HepG2 (cell line): Measurements from ENCODE around the gene LEMD2. TPM values are rescaled to one million over a fixed set of nuclear protein-coding genes. Genes with fewer than 3 reads are reported as not detected.

Experiments
- ATAC-seq: fragments of 200-7000 bp; cut with Tn5 transposase; 3 replicates; pipeline ENCODE4 v1.9.1; 2020; ENCODE audit warnings: mild to moderate bottlenecking, moderate library complexity
- BruUV-seq: library from RNA; stranded (reverse); fragments of 400-500 nt; replicated peaks from 2 replicates; lab custom pipeline; 2021; lab: Mats Ljungman, UMichigan
- CTCF ChIA-PET: fragments of 300-600 bp; formaldehyde crosslinking; extraction: SDS; loops from one replicate; lab custom pipeline; 2021; ENCODE audit warnings: low total read pairs, inconsistent platforms, low intra/inter-chr PET ratio; lab: Yijun Ruan, JAX
- POLR2A ChIA-PET: fragments of 350-600 bp; sonication (Branson Sonifier 250); formaldehyde crosslinking; loops from one replicate; lab custom pipeline; 2020; ENCODE audit warnings: antibody characterized with exemption, inconsistent platforms; lab: Yijun Ruan, JAX
- DNase-seq: peaks from one replicate; pipeline ENCODE4 v3.0.0-alpha.2; 2015; ENCODE audit warnings: low spot score
- FAIRE-seq: peaks from 3 replicates; lab custom pipeline; 2011; peaks lifted over from hg19 to GRCh38; lab: Jason Lieb, UNC
- H2AFZ ChIP-seq: one replicate; pipeline ENCODE4 v1.6.1; 2011; ENCODE audit warnings: low read length, inconsistent platforms
- H3K27ac ChIP-seq: fragments of 300-600 bp; 3 replicates; pipeline ENCODE4 v1.8.0; 2011; ENCODE audit warnings: mixed run types, mild to moderate bottlenecking, mixed read lengths, low read length, inconsistent platforms; ENCODE audit not compliant: insufficient read depth; ENCODE audit errors: extremely low read length
- H3K27me3 ChIP-seq, 2 experiments: fragments of 200-600 bp in 1 of 2; 2 replicates in 1 of 2; 3 replicates in 1 of 2; pipeline versions ENCODE4 v1.6.0 to v1.8.0; 2011; ENCODE audit warnings: low read length in 2 of 2, mild to moderate bottlenecking in 2 of 2, moderate library complexity in 2 of 2, inconsistent platforms in 1 of 2; ENCODE audit not compliant: insufficient read depth in 2 of 2, control insufficient read depth in 1 of 2
- H3K36me3 ChIP-seq, 2 experiments: fragments of 200-600 bp in 1 of 2; replicated peaks in 1 of 2; 2 replicates in 1 of 2; 3 replicates in 1 of 2; pipeline versions ENCODE4 v1.5.1 to v1.8.0; 2011; ENCODE audit warnings: low read length in 2 of 2, inconsistent platforms in 1 of 2; ENCODE audit not compliant: insufficient read depth in 2 of 2, control insufficient read depth in 1 of 2
- H3K4me1 ChIP-seq: 2 replicates; pipeline ENCODE4 v1.5.1; 2012; ENCODE audit warnings: low read length, inconsistent platforms; ENCODE audit not compliant: insufficient read depth
- H3K4me2 ChIP-seq: 2 replicates; pipeline ENCODE4 v1.6.0; 2011; ENCODE audit warnings: low read depth, low read length, inconsistent platforms
- H3K4me3 ChIP-seq, 3 experiments: fragments of 200-600 bp in 1 of 3; sonication (generic), shearing (Covaris generic) in 1 of 3; replicated peaks in 1 of 3; 2 replicates each; pipeline ENCODE4 v1.5.1; 2011 to 2016; ENCODE audit warnings: low read length in 3 of 3, inconsistent platforms in 2 of 3, low read depth in 2 of 3, mild to moderate bottlenecking in 2 of 3, control low read depth in 1 of 3, mixed read lengths in 1 of 3; ENCODE audit not compliant: insufficient read depth in 1 of 3
- H3K79me2 ChIP-seq: one replicate; pipeline ENCODE4 v1.6.1; 2011; ENCODE audit warnings: low read length, inconsistent platforms; ENCODE audit not compliant: insufficient read depth
- H3K9ac ChIP-seq: 2 replicates; pipeline ENCODE4 v1.6.0; 2011; ENCODE audit warnings: mild to moderate bottlenecking, low read depth, low read length, inconsistent platforms; ENCODE audit not compliant: insufficient read depth
- H3K9me3 ChIP-seq: 2 replicates; pipeline ENCODE4 v1.5.1; 2012; ENCODE audit warnings: mild to moderate bottlenecking, low read length
- H4K20me1 ChIP-seq: 2 replicates; pipeline ENCODE4 v1.6.0; 2011; ENCODE audit warnings: inconsistent platforms, mild to moderate bottlenecking, low read length, moderate library complexity; ENCODE audit not compliant: insufficient read depth
- ARNT2 ChIP-seq: sonication (generic); formaldehyde crosslinking; IDR thresholded peaks from 2 replicates; pipeline ENCODE4 v1.8.0; 2022; ENCODE audit warnings: mild to moderate bottlenecking, low read depth, missing genetic modification reagents, moderate library complexity
- ATF7 ChIP-seq, 2 experiments: fragments of 450-650 bp in 1 of 2; sonication (generic) in 1 of 2; formaldehyde crosslinking in 1 of 2; IDR thresholded peaks; 2 replicates each; pipeline versions ENCODE4 v1.4.0 to v1.6.1; 2016 to 2020; ENCODE audit warnings: antibody characterized with exemption in 1 of 2, mild to moderate bottlenecking in 1 of 2, missing genetic modification reagents in 1 of 2
- FLYWCH1 ChIP-seq: sonication (generic); formaldehyde crosslinking; IDR thresholded peaks from 2 replicates; pipeline ENCODE4 v1.8.1; 2023; ENCODE audit warnings: mild to moderate bottlenecking, missing genetic modification reagents
- PCBP1 ChIP-seq: fragments of 200-400 bp; formaldehyde crosslinking; IDR thresholded peaks from 2 replicates; pipeline ENCODE4 v1.6.1; 2017; ENCODE audit warnings: mild to moderate bottlenecking, low read depth, low read length, borderline replicate concordance
- PITX1 ChIP-seq: sonication (generic); formaldehyde crosslinking; IDR thresholded peaks from 2 replicates; pipeline ENCODE4 v1.5.1; 2020; ENCODE audit warnings: mild to moderate bottlenecking, missing genetic modification reagents
- POLR2AphosphoS2 ChIP-seq: IDR thresholded peaks from 2 replicates; pipeline ENCODE4 v1.6.1; 2011; ENCODE audit warnings: low read depth, low read length, improper control_type of control experiment
- ZC3H13 ChIP-seq: sonication (generic); formaldehyde crosslinking; IDR thresholded peaks from 2 replicates; pipeline ENCODE4 v1.8.1; 2023; ENCODE audit warnings: mild to moderate bottlenecking, missing genetic modification reagents, moderate library complexity
- ZNF354B ChIP-seq: sonication (generic); formaldehyde crosslinking; IDR thresholded peaks from 2 replicates; pipeline ENCODE4 v1.8.0; 2022; ENCODE audit warnings: mild to moderate bottlenecking, missing genetic modification reagents
- ZNF367 ChIP-seq: sonication (generic); formaldehyde crosslinking; IDR thresholded peaks from 2 replicates; pipeline ENCODE4 v1.4.0; 2020; ENCODE audit warnings: missing genetic modification reagents, borderline replicate concordance
- ZNF556 ChIP-seq: sonication (generic); formaldehyde crosslinking; IDR thresholded peaks from 2 replicates; pipeline ENCODE4 v1.4.0; 2020; ENCODE audit warnings: mild to moderate bottlenecking, missing genetic modification reagents, borderline replicate concordance
- ZNF761 ChIP-seq: sonication (generic); formaldehyde crosslinking; conservative IDR thresholded peaks from 2 replicates; pipeline ENCODE4 v1.4.0; 2020; ENCODE audit warnings: mild to moderate bottlenecking, missing genetic modification reagents
- ZNF773 ChIP-seq: sonication (generic); formaldehyde crosslinking; IDR thresholded peaks from 2 replicates; pipeline ENCODE4 v1.4.0; 2020; ENCODE audit warnings: missing genetic modification reagents, borderline replicate concordance
- WGBS: methylation state at CpG from one replicate; pipeline ENCODE4 v1.1.6; 2017; ENCODE audit warnings: low lambda C conversion rate; 5-methylcytosine and 5-hydroxymethylcytosine counted together
- in situ Hi-C: cut with HindIII; loops from 2 replicates; pipeline ENCODE4 v1.10.0; 2017; ENCODE audit warnings: low pct_unique_long_range_greater_than_20kb; ENCODE audit not compliant: extremely low pct_ligation_motif_present
- intact Hi-C: fragments of 100-400 bp; cut with micrococcal nuclease; formaldehyde crosslinking; loops from one replicate; pipeline ENCODE4 v1.10.0; 2022; ENCODE audit not compliant: unreplicated experiment
- polyA plus RNA-seq, 8 experiments: library from polyadenylated mRNA; depleted of rRNA in 3 of 8; stranded (reverse) in 7 of 8; unstranded in 1 of 8; fragments of >200 nt; fragmentation: Illumina TruSeq in 4 of 8; extraction: Trizol in 4 of 8; gene quantifications; 2 replicates each; pipeline versions ENCODE4 v1.2.1 to v1.2.3, GENCODE V29; 2011 to 2016; ENCODE audit warnings: low read depth in 4 of 8, missing spikeins in 1 of 8, mixed read lengths in 1 of 8; ENCODE audit not compliant: insufficient read depth in 1 of 8
- total RNA-seq, 5 experiments: library from RNA; depleted of rRNA; stranded (reverse); fragments of >200 nt; fragmentation: Illumina TruSeq; extraction: Trizol; gene quantifications; 2 replicates each; pipeline ENCODE4 v1.2.3, GENCODE V29; 2016; ENCODE audit warnings: low read depth in 1 of 5
- TF ChIP-seq, protein P1 (sequence below): sonication (generic); formaldehyde crosslinking; IDR thresholded peaks from 2 replicates; pipeline ENCODE4 v1.9.0; 2021; ENCODE audit warnings: missing genetic modification reagents, mild to moderate bottlenecking, borderline replicate concordance
- TF ChIP-seq, protein P2 (sequence below): sonication (generic); formaldehyde crosslinking; IDR thresholded peaks from 2 replicates; pipeline ENCODE4 v1.4.0; 2020; ENCODE audit warnings: missing genetic modification reagents
- TF ChIP-seq, protein P3 (sequence below): sonication (generic); formaldehyde crosslinking; IDR thresholded peaks from 2 replicates; pipeline ENCODE4 v1.8.0; 2022; ENCODE audit warnings: missing genetic modification reagents, mild to moderate bottlenecking, inconsistent platforms, borderline replicate concordance
- TF ChIP-seq, protein P4 (sequence below): sonication (generic); formaldehyde crosslinking; IDR thresholded peaks from 2 replicates; pipeline ENCODE4 v1.4.0; 2020; ENCODE audit warnings: low read depth, missing genetic modification reagents

The LEMD2 gene
- total and polyA plus RNA-seq, 2 of the 13 experiments (the other 11 are each of a cell fraction or from before 2014, with no cell fraction given), result 45.2 to 62.9 TPM

DNA sequence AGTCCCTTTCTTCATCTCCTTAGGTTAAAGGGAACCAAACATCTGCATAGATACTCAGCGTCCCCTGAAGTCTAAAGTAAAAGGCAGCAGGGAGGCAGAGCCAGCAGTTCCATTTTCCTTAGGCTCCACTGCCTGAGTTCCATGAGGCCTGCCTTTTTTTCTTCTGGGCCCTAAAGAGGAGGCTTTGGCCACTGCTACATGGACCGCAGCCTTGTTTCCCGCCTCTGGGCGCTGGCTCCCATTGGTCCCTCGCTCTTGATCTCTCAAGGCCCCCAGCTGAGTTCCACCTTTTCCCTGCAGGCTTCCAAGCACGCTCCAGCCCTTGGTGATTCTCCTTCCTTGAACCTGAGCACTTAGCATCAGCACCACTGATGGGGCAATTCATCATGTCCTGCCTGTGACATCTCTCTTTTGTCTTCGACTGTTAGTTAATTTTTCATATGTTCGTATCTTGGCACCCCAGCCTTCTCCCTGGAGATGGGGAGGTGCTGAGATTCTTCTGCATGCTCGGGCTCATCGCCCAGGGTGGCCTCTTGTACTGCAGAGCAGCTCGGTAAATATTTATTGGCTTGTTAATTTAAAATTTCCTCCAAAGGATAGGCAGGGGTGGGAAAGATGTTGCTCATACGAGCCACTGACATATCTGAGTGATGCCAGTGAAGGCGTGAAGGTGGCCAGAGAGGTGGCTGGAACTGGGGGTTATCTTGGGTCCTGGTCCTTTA is 11.5 kb upstream of the LEMD2 start:
- no peak overlapping the region for H3K9ac ChIP-seq
- ChIA-PET POLR2A (no interaction called here), CTCF (no interaction called here)
- peaks cover 3% of the 10 kb centered on the region for H3K4me1 ChIP-seq
- no peak for DNase-seq
- no peaks in the 10 kb centered on the region for H4K20me1 ChIP-seq
- intact Hi-C loops, result no loop called here
- 9% methylated on average over 12 of the region's 13 CpGs for WGBS
- no peak for FAIRE-seq
- no TSS peak for BruUV-seq
- in situ Hi-C loops, result no loop called here
- H3K4me2 ChIP-seq, result no peak overlapping the region
- H3K36me3 ChIP-seq, result no peaks in the 10 kb centered on the region
- no peak for ATAC-seq
- H3K9me3 ChIP-seq, result no peaks in the 10 kb centered on the region
- H3K27me3 ChIP-seq, result peaks cover 5 to 77% of the 10 kb centered on the region in 2 experiments; a peak in 3 of 5 replicates
- no peaks in the 10 kb centered on the region for H3K79me2 ChIP-seq
- no peak overlapping the region for H2AFZ ChIP-seq
- H3K27ac ChIP-seq, result no peak overlapping the region
- H3K4me3 ChIP-seq, result no peak overlapping the region
- TF ChIP-seq, protein P1, sequence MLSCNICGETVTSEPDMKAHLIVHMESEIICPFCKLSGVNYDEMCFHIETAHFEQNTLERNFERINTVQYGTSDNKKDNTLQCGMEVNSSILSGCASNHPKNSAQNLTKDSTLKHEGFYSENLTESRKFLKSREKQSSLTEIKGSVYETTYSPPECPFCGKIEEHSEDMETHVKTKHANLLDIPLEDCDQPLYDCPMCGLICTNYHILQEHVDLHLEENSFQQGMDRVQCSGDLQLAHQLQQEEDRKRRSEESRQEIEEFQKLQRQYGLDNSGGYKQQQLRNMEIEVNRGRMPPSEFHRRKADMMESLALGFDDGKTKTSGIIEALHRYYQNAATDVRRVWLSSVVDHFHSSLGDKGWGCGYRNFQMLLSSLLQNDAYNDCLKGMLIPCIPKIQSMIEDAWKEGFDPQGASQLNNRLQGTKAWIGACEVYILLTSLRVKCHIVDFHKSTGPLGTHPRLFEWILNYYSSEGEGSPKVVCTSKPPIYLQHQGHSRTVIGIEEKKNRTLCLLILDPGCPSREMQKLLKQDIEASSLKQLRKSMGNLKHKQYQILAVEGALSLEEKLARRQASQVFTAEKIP (CRISPR knock-in tag), result no peak
- TF ChIP-seq ZC3H13 (no peak), ZNF367 (CRISPR knock-in tag) (no peak), ZNF556 (no peak), ZNF354B (CRISPR knock-in tag) (no peak), POLR2AphosphoS2 (no peak), ATF7 (IDR thresholded peaks at IDR 0.05) (no peak), ATF7 (CRISPR knock-in tag; IDR thresholded peaks at IDR 0.05) (no peak), PITX1 (CRISPR knock-in tag) (no peak), ZNF773 (CRISPR knock-in tag) (no peak), FLYWCH1 (CRISPR knock-in tag) (no peak), PCBP1 (no peak), ZNF761 (no peak), ARNT2 (CRISPR knock-in tag) (no peak)
- TF ChIP-seq, protein P2, sequence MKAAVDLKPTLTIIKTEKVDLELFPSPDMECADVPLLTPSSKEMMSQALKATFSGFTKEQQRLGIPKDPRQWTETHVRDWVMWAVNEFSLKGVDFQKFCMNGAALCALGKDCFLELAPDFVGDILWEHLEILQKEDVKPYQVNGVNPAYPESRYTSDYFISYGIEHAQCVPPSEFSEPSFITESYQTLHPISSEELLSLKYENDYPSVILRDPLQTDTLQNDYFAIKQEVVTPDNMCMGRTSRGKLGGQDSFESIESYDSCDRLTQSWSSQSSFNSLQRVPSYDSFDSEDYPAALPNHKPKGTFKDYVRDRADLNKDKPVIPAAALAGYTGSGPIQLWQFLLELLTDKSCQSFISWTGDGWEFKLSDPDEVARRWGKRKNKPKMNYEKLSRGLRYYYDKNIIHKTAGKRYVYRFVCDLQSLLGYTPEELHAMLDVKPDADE (CRISPR knock-in tag), result no peak
- TF ChIP-seq, protein P3, sequence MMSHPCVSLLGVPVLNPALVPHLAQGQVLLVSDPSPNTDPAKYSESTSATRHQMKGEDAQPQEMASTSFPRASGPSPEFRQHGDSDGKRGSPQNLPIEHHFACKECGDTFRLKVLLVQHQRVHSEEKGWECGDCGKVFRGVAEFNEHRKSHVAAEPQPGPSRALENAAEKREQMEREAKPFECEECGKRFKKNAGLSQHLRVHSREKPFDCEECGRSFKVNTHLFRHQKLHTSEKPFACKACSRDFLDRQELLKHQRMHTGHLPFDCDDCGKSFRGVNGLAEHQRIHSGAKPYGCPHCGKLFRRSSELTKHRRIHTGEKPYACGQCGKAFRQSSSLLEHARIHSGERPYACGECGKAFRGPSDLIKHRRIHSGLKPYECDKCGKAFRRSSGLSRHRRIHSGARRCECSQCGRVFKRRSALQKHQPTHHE (CRISPR knock-in tag), result no peak
- TF ChIP-seq, protein P4, sequence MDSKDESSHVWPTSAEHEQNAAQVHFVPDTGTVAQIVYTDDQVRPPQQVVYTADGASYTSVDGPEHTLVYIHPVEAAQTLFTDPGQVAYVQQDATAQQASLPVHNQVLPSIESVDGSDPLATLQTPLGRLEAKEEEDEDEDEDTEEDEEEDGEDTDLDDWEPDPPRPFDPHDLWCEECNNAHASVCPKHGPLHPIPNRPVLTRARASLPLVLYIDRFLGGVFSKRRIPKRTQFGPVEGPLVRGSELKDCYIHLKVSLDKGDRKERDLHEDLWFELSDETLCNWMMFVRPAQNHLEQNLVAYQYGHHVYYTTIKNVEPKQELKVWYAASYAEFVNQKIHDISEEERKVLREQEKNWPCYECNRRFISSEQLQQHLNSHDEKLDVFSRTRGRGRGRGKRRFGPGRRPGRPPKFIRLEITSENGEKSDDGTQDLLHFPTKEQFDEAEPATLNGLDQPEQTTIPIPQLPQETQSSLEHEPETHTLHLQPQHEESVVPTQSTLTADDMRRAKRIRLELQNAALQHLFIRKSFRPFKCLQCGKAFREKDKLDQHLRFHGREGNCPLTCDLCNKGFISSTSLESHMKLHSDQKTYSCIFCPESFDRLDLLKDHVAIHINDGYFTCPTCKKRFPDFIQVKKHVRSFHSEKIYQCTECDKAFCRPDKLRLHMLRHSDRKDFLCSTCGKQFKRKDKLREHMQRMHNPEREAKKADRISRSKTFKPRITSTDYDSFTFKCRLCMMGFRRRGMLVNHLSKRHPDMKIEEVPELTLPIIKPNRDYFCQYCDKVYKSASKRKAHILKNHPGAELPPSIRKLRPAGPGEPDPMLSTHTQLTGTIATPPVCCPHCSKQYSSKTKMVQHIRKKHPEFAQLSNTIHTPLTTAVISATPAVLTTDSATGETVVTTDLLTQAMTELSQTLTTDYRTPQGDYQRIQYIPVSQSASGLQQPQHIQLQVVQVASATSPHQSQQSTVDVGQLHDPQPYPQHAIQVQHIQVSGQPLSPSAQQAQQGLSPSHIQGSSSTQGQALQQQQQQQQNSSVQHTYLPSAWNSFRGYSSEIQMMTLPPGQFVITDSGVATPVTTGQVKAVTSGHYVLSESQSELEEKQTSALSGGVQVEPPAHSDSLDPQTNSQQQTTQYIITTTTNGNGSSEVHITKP, result no peak
